Right renal pelvis (tissue), 4 donors: Measurements from ENCODE around the gene TEN1. TPM values are rescaled to one million over a fixed set of nuclear protein-coding genes. Genes with fewer than 3 reads are reported as not detected.
"Not testable (repeated sequence)": the region's sequence is repeated elsewhere in the genome, so short reads cannot be mapped to it uniquely, and the experiment has no call there.

ENCODE experiments used
- DNase-seq, 4 donors: peaks; one replicate each; pipeline ENCODE4 v3.0.0-alpha.2; 2013; ENCODE audit warnings: low read depth in 4 of 4, low spot score in 3 of 4, missing footprints in 1 of 4
- polyA plus RNA-seq, 4 donors: library from polyadenylated mRNA; unstranded; fragments of 120-200 nt; gene quantifications; one replicate each; pipeline ENCODE4 v1.2.1, GENCODE V29; 2013; ENCODE audit not compliant: insufficient read length in 4 of 4

Gene TEN1
- polyA plus RNA-seq, 4 donors = 23.7 to 26.3 (median 25.0) TPM

DNA sequence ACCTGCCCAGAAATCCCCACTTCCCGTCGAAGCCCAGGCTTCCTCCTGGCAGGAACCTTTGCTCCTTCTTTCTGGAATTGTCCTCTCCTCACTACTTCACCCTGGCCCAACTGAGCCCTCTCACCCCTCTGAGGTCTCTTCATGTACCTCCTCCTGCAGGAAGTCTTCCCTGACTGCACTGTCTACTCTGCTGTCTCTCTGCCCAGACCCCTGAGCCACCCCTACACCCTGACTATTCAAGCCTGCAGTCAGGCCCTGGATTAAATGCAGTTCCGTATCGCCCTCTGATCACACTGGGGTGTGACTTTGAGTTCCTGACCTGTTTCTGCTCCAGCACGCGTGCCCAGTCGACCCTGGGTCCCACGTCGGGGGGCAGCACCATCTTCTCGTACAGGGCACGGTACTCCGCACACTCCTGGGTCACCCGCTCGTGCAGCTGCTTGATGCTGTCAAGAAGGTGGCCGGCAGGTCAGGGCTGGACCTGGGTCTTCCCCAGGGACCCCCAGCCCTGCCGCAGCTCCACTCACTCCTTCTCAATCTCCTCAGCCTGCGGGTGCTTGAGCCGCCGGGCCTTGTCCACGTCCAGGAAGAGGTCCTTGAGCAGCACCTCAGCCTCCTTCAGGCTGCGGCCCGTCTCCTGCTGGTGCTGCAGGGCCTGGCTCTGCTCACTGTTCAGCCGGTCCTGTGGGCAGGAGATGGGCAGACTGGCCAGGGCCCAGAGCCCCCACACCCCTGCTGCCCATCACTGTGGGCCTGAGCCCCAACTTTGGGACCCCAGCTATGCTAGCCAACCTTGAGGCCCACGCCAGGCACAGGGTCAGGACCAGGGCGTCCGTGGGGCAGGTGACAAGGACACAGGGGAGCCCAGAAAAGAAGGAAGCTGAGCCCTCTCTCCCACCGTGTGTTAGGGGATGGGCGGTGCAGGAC, 44.2 kb downstream of the TEN1 start:
- no peak for DNase-seq

DNA sequence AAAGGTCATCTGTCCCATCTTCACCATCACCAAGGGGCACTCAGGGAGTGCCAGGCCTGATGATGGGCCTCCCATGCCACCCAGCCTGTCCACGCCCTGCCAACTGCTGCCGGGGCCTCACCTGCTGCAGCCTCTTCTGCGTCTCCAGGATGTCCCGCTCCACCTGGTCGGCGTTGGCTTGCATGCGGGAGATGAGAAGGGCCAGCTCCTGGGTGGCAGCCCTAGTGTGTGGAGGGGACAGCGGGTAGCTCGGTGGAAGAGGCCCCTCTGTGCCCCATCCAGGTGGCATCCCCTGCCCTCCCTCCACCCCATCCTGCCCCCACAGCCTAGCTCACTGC, 44.8 kb downstream of the TEN1 start:
- no peak for DNase-seq

DNA sequence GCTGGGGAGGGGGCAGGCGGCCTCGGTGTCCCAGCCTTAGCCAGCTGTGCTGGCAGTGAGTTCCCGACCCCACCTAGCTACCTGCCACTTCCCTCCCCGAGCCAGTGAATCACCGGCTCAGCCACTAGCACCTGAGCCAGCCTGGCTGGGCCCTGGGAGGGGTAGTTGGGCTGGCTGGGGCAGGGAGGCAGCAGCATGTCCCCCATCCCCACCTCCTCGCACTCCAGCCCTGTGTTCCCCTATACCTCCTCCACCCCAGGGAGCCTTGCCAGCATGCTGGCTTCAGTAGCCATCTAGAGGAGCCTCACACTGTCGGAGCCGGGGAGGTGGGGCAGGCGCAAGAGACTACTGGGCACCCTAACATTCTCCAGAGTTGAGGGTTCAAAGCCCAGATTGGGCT, 45.3 kb downstream of the TEN1 start:
- no peak for DNase-seq

DNA sequence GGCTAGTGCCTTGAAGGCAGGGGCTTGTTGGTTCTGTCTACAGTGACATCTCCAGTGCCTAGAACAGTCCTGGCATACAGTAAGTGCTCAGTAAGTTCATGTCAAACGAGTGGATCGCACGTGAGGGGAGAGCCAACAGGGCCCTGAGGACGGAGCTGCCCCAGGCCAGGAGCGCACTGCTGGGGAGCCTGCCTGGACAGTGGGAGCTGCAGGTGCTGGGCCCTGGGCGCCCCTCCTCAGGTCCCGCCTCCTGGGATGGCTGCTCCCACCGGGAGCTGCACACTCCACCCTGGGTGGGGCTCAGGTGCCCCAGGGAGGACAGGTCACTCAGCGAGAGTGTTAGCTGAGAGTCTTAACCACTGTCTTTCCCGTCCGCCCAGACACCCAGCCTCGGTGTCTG, 46.3 kb downstream of the TEN1 start:
- no peak for DNase-seq

DNA sequence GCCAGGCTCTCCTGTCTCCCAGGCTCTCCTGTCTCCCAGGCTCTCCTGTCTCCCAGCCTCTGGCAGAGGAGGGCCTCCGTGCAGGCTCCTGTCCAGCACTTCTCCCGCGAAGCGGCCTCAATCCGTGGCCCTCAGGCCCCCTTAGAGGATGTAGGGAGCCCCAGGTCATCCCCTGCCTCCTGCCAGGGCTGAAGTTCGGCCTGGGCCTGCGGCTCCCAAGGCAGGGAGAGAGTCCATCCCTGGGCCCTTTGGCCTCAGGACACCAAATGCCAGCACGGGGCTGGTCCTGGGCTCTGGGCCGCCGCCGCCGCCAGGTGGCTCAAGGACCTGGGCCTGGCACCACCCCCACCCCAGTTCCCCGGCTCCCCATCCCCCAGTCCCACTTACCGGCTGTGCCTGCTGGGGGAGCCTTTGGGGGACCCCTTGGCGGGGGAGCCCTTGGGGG, 47.7 kb downstream of the TEN1 start:
- DNase-seq = no peak

DNA sequence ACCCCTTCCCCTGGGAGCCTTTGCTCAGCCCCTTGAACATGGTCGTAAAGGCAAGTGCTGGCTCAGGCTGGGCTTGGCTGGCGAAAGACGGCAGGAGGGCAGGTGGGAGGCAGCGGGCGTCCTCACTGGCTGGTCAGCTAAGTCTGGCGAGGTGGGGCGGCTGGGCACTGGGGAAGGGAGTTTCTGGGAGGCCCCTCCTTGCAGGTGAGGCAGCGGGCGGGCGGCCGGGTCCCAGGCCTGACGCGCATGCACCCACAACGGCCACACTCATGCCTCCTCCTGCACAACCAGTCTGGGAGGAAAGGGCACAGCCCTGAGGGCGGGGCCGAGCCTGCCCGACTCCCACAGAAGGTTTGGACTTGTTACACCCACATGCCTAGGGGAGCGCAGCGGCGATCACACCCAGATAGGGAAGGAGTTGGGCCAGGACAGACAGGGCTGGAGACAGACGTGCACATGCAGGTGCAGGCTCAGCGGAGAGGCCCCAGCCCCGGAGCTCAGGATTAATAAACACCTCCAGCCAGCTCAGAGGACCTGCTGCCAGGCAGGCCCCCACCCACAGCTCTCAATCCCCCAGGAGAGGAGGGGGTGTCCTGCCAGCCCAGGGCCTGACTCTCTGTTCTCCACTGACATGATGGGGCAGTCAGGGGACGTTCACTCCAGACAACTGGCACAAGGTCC, 48.3 kb downstream of the TEN1 start, which contains the start of gene EVPL:
Gene EVPL, minus strand, starts transcription at position 148 of the 681 bp plus-strand sequence. Its CDS starts 108 bp downstream, at position 40.
- DNase-seq = peak in 1 of 4 donors; percentile 49

DNA sequence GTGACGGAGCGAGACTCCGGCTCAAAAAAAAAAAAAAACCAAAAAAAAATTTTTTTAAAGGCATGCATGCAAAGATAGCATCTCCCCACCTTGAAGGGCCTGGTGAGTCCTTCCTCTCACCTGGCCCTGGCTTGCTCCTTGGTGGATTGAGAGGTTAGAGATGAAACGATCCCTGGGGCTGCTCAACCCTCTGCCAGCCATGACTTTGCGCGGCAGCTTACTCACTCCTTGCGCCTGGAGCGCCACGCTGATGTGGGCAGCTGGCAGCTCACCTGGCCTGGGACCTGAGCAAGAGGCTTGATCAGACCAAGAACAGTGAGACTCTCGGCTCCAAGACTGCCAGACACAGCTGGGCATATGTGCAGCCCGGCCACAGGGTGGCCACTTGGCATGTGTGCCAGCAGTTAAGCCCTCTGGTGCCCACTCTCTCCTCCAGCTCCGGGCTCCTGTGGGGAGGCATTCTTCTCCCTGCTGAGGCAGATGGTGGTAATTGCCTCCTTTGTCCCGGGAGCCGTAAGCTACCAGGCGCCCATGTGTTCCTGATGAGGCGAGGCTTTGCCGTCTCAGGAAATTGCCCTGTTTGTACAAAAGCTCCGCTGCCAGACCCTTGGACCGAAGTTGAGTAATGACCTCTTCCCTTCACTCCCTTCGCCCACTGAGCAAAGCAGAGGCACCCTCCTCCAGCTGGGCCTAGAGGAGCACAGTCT, 53.2 kb downstream of the TEN1 start:
- no peak for DNase-seq

DNA sequence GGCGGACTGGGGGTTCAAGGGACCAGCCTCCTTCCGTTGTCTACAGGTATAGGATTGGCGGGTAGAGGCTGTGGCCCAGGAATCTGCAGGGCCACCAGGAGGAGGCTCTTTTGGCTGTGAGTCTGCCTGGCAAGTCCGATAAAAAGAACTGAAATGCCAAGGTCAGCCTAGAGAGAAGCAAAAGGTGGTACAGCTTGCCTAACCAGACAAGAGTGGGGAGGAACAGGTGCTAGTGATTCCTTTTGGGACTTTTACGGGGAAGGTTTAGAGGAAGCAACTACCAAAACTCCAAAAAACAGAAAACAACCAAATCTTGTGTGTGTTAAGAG, 53.7 kb downstream of the TEN1 start:
- no peak for DNase-seq

DNA sequence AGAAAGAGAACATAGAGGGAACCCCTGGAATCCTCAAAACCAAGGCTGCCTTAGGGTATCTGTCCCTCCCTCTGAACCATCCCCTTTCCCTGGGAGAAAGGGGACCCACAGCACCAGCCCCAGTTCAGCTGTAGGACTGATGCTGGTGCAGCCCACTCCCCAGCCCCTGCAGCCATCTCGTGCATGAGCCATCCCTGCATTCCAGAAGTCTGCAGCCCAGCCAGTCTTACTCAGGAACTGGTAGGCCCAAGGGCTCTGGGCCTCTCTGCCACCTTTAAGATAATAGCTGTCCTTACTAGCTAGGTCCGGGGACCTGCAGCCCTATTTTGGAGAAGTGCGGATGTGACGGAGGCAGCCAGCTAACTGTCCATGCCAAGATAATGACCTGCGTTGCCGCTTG, 54.1 kb downstream of the TEN1 start:
- DNase-seq = no peak

DNA sequence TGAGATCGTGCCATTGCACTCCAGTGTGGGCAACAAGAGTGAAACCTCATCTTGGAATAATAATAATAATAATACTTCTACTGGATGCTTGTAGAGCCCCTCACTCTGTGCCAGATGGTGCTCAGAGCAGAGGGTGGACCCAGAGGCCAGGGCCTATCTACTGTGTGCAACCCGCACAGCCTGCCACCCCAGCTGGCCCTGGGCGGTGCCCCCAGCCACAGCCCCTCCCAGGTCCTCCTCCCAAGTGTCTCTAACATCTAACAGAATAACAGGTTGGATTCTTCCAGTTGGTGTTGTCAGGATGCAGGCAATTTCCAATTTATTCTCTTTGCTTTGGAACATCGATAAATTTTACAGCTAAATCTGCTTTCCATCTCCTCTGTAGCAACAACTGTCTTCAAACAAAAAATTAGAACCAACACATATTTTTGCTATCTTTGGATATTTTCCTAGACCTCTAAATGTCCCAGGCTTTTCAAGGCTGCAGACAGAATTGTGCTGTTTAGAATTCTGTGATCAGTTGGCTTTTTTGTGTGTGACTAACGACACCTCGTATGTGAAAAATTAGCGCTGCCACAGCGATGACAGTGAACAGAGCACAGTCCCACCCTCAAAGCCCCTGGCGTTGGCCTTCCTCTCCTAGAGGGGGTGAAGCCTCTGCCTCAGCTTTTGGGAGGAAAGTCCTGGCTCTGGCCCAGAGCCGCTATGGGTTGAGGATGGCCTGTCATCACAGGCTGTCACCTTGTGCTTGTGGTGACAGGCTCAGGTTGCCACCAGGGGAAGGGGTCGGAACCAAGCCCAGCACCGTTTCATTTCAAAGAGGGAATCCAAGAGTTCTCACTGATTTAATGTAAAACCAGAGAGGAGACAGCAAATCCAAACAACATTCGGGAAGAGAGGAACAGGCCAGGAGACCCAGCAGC, 55.6 kb downstream of the TEN1 start:
- DNase-seq = no peak

DNA sequence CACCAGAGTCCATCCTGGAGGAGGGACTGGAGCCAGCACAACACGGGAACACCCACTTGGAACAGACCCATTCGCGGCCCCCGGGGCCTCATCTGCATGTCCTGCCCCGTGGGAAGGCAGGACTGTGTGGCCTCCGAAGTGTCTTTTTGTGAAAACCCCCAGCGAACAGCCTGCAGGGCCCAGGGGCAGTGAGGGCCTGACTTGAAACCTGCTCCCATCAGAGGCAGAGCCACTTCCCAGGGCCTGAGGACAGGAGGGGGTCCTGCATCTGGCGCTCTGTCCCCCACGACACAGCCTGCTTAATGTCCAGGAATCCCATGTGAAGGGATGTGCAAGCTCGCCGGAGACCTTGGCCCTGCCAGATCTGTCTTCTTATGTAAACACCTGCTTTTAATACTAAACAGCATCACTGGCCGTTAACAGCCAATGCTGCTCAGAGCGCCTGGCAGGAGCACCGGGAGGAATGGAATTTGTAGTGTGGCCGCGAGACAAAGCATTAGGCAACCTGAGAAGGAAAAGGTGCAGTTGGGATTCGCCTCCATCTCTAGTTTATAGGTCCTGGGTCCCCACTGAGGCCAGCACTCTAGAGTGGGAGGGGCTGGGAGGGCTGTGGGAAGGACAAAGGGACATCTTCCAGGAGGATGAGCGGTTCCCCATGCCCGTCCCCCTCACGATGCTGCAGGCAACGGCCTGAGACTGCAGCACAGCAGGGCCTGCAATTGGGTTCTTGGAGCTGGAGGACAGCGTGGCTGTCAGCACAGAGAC, 57.6 kb downstream of the TEN1 start:
- no peak for DNase-seq

DNA sequence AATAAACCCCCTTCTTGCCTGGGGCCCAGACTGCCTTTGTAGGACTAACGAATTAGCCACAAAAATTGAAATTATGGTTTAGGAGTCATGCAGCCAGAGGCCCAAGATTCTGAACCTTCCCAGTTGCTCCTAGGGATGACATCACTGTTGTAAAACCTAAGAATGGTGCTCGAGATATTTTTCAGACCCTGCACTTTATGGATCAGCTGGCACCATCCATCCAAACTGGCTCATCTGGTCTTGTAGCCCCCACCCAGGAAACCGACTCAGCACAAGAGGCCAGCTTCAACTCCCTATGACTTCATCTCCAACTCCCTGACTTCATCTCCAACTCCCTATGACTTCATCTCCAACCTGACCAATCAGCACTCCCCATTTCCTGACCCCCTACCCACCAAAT, 59.0 kb downstream of the TEN1 start:
- DNase-seq = no peak

DNA sequence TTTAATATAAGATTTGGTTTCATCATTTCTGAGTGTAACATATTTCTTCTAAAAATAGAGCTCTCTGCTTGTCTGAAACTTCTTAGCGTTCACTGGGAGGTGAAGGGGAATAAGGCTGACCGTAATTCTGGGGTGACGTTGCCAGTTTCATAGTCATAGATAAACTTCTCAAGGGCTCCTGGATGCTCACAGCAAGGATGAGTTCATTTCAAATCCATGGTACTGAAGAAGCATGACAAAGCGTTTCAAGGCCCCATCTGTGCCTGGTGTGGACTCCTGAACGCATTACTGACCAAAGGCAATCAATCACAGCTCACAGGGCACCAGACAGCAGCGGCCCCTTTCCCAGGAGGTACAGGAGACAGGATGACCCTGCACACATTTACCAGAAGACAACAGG, 60.1 kb downstream of the TEN1 start:
- no peak for DNase-seq

DNA sequence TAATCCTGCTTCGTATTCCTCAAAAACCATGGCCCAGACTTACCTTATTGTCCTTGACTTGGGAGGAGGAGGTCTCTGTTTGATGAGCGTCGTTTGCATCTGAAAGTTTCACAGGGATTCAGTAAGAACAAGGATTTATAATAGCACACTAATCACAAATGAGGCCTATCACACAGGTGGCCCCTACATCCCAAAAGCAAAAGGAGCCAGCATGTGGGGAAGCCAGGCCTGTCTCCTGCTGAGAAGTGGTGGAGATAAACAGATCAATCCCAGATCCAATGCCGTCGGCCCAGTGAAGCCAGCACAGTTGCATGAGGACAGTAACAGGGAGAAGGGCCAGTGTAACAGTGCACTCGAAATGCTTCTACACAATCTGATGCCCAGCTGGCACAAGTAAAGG, 61.3 kb downstream of the TEN1 start:
- no peak for DNase-seq

DNA sequence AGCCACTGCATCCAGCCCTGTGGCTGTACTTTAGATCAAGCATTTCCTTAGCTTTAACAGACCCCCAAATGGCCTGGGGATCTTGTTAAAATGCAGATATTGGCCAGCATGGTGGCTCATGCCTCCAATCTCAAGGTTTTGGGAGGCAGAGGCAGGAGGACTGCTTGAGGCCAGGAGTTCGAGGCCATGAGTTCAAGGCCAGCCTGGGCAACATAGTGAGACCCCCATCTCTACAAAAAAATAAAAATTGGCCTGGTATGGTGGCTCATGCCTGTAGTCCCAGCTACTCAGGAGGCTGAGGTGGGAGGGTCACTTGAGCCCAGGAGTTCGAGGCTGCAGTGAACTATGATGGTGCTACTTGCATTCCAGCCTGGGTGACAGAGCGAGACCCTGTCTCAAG, 63.8 kb downstream of the TEN1 start:
- not testable (repeated sequence) for DNase-seq

DNA sequence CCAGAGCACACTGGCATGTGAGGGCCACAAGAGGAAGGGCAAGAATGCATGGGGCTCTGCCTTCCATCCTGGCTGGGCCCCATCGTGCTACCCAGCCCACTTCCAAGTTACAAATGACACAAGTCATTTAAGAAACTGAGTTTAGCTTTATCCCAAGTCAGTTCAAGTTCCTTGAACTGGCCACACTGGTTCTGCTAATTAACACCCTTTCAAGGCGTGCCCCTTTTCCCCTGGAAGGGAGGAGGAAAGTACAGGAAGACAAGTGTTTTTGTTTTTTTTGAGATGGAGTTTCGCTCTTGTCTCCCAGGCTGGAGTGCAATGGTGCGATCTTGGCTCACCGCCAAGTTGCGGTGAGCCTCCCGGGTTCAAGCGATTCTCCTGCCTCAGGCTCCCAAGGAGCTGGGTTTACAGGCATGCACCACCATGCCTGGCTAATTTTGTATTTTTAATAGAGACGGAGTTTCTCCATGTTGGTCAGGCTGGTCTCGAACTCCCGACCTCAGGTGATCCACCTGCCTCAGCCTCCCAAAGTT, 65.5 kb downstream of the TEN1 start:
- not testable (repeated sequence) for DNase-seq

DNA sequence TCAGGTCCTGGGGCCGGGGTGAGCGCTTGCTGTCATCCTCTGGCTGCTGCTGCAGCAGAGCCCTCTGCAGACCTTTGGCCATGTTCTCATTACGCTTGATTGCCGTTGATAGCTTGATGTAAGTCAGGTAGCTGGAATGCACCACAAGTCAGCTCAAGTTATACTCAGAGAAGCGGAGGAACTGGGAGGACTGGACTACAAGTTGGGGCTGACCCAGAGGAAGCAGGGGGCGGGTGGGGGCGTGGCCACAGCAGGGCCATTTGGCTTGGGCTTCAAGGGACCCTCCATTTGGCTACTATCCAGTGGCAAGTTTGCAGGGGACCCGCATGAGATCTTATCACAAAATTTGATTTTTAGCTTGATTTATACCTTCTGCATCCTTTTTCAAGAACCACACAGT, 67.0 kb downstream of the TEN1 start:
- no peak for DNase-seq

DNA sequence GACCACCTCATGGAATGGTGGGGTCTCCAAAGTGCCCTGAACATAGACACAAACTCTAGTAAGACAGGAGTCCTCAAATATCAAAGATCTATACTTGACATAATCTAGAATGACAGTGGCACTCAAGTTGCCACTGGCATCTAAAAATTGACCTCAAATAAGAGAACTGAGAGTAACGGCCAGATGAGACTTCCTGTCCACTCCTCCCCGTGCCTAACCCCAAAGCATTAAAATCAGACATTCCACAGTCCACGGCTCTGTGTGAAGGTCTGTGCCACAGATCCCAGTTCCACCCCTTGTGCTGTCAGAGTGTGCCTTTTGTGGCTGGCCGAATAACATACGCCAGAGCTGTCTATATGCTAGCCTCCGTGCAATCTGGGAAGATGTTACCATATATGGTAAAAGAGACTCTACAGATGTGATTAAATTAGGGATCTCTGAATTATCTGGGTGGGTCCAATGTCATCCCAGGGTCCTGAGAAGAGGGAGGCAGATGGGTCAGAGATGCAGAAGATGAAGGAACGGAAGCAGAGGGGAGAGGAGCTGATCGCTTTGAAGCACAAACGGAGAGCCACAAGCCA, 69.1 kb downstream of the TEN1 start:
- no peak for DNase-seq

DNA sequence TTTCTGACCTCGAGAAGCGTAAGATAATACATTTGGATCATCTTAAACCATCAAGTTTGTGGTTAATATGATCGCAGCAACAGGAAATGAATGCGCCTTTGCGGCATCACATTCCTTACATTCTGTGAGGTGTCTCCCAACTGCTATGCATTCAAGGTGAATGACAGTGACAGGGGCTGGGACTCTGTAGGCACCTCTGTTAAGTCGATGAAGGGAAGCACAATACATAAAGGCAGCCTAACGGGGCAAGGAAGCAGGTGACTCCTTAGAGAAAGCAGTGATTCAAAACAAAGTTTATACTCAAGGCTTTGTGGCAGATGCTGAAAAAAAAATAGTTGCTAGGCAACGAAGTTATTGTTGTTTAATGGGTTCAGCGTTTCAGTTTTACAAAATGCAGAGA, 69.7 kb downstream of the TEN1 start:
- no peak for DNase-seq
